ENCODE results near the gene RANBP2.
"Not testable (repeated sequence)": the region's sequence is repeated elsewhere in the genome, so short reads cannot be mapped to it uniquely, and the experiment has no call there.

DNA sequence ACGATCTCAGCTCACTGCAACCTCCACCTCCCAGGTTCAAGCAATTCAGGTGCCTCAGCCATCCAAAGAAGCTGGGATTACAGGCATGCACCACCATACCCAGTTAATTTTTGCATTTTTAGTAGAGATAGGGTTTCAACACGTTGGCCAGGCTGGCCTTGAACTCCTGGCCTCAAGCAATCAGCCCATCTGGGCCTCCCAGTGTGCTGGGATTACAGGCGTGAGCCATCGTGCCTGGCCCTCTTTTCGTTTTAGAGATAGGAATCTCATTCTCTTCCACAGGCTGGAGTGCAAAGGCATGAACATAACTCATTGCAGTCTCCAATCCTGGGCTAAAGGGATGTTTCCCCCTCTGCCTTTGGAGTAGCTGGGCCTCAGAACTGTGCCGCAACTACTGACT is 2.3 kb upstream of the RANBP2 start:
- TF ChIP-seq, protein P1, sequence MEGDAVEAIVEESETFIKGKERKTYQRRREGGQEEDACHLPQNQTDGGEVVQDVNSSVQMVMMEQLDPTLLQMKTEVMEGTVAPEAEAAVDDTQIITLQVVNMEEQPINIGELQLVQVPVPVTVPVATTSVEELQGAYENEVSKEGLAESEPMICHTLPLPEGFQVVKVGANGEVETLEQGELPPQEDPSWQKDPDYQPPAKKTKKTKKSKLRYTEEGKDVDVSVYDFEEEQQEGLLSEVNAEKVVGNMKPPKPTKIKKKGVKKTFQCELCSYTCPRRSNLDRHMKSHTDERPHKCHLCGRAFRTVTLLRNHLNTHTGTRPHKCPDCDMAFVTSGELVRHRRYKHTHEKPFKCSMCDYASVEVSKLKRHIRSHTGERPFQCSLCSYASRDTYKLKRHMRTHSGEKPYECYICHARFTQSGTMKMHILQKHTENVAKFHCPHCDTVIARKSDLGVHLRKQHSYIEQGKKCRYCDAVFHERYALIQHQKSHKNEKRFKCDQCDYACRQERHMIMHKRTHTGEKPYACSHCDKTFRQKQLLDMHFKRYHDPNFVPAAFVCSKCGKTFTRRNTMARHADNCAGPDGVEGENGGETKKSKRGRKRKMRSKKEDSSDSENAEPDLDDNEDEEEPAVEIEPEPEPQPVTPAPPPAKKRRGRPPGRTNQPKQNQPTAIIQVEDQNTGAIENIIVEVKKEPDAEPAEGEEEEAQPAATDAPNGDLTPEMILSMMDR (conservative IDR thresholded peaks at IDR 0.05; ENCODE audit: low read depth in 2 of 2), result not testable (repeated sequence)
- not testable (repeated sequence) for TF ChIP-seq EZH2phosphoT487 (IDR thresholded peaks at IDR 0.05; ENCODE audit: unreplicated experiment); POLR2AphosphoS5 (IDR thresholded peaks at IDR 0.05; ENCODE audit: low read depth); EZH2 (IDR thresholded peaks at IDR 0.05; ENCODE audit: low read depth, unreplicated experiment); JUNB (IDR thresholded peaks at IDR 0.05; ENCODE audit: unreplicated experiment); ZNF114 (CRISPR knock-in tag; IDR thresholded peaks at IDR 0.05); CREB1 (CRISPR knock-in tag; IDR thresholded peaks at IDR 0.05; ENCODE audit: low read depth); STAT1 (IDR thresholded peaks at IDR 0.05; ENCODE audit: unreplicated experiment); ZNF331 (CRISPR knock-in tag; IDR thresholded peaks at IDR 0.05; ENCODE audit: low read depth)
- TF ChIP-seq, protein P2, sequence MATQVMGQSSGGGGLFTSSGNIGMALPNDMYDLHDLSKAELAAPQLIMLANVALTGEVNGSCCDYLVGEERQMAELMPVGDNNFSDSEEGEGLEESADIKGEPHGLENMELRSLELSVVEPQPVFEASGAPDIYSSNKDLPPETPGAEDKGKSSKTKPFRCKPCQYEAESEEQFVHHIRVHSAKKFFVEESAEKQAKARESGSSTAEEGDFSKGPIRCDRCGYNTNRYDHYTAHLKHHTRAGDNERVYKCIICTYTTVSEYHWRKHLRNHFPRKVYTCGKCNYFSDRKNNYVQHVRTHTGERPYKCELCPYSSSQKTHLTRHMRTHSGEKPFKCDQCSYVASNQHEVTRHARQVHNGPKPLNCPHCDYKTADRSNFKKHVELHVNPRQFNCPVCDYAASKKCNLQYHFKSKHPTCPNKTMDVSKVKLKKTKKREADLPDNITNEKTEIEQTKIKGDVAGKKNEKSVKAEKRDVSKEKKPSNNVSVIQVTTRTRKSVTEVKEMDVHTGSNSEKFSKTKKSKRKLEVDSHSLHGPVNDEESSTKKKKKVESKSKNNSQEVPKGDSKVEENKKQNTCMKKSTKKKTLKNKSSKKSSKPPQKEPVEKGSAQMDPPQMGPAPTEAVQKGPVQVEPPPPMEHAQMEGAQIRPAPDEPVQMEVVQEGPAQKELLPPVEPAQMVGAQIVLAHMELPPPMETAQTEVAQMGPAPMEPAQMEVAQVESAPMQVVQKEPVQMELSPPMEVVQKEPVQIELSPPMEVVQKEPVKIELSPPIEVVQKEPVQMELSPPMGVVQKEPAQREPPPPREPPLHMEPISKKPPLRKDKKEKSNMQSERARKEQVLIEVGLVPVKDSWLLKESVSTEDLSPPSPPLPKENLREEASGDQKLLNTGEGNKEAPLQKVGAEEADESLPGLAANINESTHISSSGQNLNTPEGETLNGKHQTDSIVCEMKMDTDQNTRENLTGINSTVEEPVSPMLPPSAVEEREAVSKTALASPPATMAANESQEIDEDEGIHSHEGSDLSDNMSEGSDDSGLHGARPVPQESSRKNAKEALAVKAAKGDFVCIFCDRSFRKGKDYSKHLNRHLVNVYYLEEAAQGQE (IDR thresholded peaks at IDR 0.05; ENCODE audit: unreplicated experiment), result not testable (repeated sequence)
- TF ChIP-seq, protein P3, sequence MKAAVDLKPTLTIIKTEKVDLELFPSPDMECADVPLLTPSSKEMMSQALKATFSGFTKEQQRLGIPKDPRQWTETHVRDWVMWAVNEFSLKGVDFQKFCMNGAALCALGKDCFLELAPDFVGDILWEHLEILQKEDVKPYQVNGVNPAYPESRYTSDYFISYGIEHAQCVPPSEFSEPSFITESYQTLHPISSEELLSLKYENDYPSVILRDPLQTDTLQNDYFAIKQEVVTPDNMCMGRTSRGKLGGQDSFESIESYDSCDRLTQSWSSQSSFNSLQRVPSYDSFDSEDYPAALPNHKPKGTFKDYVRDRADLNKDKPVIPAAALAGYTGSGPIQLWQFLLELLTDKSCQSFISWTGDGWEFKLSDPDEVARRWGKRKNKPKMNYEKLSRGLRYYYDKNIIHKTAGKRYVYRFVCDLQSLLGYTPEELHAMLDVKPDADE (IDR thresholded peaks at IDR 0.05), result not testable (repeated sequence)
- TF ChIP-seq, protein P4, sequence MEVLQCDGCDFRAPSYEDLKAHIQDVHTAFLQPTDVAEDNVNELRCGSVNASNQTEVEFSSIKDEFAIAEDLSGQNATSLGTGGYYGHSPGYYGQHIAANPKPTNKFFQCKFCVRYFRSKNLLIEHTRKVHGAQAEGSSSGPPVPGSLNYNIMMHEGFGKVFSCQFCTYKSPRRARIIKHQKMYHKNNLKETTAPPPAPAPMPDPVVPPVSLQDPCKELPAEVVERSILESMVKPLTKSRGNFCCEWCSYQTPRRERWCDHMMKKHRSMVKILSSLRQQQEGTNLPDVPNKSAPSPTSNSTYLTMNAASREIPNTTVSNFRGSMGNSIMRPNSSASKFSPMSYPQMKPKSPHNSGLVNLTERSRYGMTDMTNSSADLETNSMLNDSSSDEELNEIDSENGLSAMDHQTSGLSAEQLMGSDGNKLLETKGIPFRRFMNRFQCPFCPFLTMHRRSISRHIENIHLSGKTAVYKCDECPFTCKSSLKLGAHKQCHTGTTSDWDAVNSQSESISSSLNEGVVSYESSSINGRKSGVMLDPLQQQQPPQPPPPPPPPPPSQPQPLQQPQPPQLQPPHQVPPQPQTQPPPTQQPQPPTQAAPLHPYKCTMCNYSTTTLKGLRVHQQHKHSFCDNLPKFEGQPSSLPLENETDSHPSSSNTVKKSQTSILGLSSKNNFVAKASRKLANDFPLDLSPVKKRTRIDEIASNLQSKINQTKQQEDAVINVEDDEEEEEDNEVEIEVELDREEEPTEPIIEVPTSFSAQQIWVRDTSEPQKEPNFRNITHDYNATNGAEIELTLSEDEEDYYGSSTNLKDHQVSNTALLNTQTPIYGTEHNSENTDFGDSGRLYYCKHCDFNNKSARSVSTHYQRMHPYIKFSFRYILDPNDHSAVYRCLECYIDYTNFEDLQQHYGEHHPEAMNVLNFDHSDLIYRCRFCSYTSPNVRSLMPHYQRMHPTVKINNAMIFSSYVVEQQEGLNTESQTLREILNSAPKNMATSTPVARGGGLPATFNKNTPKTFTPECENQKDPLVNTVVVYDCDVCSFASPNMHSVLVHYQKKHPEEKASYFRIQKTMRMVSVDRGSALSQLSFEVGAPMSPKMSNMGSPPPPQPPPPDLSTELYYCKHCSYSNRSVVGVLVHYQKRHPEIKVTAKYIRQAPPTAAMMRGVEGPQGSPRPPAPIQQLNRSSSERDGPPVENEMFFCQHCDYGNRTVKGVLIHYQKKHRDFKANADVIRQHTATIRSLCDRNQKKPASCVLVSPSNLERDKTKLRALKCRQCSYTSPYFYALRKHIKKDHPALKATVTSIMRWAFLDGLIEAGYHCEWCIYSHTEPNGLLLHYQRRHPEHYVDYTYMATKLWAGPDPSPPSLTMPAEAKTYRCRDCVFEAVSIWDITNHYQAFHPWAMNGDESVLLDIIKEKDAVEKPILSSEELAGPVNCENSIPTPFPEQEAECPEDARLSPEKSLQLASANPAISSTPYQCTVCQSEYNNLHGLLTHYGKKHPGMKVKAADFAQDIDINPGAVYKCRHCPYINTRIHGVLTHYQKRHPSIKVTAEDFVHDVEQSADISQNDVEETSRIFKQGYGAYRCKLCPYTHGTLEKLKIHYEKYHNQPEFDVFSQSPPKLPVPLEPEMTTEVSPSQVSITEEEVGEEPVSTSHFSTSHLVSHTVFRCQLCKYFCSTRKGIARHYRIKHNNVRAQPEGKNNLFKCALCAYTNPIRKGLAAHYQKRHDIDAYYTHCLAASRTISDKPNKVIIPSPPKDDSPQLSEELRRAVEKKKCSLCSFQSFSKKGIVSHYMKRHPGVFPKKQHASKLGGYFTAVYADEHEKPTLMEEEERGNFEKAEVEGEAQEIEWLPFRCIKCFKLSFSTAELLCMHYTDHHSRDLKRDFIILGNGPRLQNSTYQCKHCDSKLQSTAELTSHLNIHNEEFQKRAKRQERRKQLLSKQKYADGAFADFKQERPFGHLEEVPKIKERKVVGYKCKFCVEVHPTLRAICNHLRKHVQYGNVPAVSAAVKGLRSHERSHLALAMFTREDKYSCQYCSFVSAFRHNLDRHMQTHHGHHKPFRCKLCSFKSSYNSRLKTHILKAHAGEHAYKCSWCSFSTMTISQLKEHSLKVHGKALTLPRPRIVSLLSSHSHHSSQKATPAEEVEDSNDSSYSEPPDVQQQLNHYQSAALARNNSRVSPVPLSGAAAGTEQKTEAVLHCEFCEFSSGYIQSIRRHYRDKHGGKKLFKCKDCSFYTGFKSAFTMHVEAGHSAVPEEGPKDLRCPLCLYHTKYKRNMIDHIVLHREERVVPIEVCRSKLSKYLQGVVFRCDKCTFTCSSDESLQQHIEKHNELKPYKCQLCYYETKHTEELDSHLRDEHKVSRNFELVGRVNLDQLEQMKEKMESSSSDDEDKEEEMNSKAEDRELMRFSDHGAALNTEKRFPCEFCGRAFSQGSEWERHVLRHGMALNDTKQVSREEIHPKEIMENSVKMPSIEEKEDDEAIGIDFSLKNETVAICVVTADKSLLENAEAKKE (CRISPR knock-in tag; IDR thresholded peaks at IDR 0.05), result not testable (repeated sequence)
